Activated T-cell treated with anti-CD3 and anti-CD28 coated beads, Interleukin-2, amount 50 U/mL, for 48 hours (primary cell): ENCODE measurements around the gene DAGLB.
"Not testable (repeated sequence)": the region's sequence is repeated elsewhere in the genome, so short reads cannot be mapped to it uniquely, and the experiment has no call there.

Experiments used
- DNase-seq, 2 experiments: peaks; one replicate each; pipeline ENCODE4 v3.0.0-alpha.2; 2020

DAGLB gene

GRCh38 chr7:6394114-6394513, 53.6 kb downstream of the DAGLB start:
- no peak for DNase-seq

DNA sequence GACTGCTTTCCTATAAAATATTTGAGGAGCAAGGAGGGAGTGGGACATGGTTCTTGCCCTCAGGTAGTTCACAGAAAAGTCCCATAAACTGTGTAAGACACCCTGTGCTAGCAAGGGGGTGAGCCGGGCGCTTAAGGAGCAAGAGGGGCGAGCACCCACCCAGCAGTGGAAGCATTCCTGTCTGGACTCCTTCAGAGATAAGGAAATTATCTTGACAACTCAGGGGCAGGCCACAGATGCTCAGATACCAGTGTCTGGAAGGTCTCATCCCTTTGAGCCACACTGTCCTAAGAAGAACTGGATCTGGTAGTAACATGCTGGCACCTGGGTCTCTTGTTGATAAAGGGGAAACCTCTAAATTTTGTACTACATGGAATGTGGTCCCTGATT, 54.1 kb downstream of the DAGLB start:
- DNase-seq = no peak

- peak; percentile 61 to 68 for DNase-seq
Observed at GRCh38 chr7:6392712-6393666, 54.8 kb downstream of the DAGLB start.

GRCh38 chr7:6389728-6390127, 58.0 kb downstream of the DAGLB start:
- no peak for DNase-seq

DNA sequence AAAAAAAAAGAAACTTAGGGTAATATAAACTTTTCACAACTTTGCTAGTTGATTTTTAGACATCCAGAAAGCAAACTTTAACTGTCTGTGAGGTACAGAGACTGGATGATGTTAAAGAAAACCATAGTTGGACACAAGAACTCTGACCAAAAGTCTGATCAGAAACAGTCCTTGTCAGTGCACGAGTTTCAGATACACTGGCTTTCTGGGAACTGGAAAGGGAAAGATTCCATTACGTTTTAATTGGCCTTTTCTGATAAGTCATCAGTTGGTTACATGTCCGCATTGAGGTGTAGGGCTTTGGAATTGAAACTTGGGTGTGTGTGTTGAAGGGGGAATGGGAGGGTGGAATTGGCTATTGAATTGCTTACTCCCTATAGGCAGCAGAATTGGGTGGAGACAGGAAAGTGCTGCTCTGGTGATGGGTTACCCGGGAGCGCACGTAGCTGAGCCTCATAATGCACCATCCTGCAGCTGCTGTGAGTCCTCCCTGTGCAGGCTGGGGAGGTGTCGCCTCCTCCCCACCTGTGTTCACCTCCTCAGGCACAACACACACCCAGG, 59.9 kb downstream of the DAGLB start:
- no peak for DNase-seq

GRCh38 chr7:6386779-6387178, 61.0 kb downstream of the DAGLB start:
- no peak for DNase-seq

- DNase-seq = no peak
Observed at GRCh38 chr7:6385909-6386560, 61.7 kb downstream of the DAGLB start.

DNA sequence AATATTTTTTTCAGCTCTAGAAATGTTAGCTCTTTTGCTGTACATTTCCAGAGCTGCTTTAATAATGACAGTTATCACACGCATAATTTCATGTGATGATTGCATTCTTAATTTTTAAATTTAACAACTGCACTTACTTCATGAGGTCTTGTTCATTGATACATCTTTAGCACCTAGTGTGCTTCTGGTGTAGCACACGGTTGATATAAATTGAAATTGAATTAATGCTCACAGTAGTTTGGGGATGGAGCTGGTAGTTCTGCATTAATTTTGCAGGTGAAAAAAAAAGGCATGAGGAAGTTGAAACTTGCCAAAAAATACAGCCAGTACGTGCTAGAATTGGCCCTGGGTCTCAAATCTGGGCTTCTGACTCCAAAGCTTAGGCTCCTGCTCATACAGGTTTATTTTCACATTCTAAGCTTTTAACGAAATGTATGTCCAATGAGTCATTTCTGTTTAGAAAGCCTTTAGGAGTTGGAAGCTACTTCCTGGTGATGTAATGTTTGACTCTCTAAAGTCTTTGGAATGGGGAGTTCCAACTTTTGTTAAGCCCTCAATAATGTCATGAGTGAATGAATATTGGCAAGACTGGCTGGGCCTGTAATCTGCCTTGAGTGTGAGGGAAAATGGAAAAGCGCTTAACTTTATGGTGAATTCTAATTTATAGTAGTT, 62.5 kb downstream of the DAGLB start:
- no peak for DNase-seq

DNA sequence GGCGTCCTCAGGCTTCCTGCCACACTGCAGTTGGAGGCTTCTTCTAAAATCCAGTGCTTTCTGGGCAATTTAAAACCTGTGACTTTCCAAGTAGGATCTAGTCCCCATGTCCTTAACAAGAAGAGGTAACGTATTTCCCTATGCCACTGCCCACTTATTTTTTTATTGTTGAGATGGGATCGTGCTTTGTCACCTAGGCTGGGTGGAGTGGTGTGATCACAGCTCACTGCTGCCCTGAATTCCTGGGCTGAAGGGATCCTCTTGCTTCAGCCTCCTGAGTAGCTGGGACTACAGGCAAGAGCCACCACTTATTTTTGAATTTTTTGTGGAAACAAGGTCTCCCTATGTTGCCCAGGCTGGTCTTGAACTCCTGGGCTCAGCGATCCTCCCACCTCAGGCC, 63.4 kb downstream of the DAGLB start:
- DNase-seq = no peak

- DNase-seq = no peak
Observed at GRCh38 chr7:6382817-6383216, 64.9 kb downstream of the DAGLB start.

DNA sequence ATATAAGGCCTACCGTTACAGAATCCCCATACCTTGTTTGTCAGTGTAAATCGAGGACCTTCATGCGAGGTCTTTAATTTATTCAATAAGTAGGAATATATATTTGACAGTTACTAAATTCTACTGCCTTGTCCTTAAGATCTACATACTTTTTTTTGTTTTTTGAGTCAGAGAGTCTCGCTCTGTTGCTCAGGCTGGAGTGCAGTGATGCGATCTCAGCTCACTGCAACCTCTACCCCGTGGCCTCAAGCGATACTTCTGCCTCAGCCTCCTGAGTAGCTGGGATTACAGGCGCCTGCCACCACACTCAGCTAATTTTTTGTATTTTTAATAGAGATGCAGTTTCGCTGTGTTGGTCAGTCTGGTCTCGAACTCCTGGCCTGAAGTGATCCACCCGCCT, 65.9 kb downstream of the DAGLB start:
- not testable (repeated sequence) for DNase-seq

- DNase-seq = no peak
Observed at GRCh38 chr7:6380310-6381095, 67.3 kb downstream of the DAGLB start.

DNA sequence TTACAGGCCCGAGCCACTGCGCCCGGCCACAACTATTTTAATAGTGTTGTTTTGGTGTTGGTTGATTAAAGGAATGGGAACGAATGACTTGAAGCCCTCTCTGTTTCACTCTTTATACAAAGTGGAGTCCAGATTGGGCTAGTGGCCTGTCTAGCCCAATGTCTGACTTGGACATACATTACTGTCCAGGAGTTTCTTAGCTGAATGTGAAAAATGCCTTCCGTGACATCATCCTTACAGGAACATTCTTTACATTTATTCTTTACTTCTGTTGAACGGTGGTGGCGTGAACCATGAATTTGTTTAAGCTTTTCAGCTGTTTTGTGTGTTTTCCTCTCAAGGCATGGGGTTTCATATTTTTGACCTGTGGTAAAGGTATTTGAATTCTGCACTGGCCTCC, 67.9 kb downstream of the DAGLB start:
- no peak for DNase-seq

DNA sequence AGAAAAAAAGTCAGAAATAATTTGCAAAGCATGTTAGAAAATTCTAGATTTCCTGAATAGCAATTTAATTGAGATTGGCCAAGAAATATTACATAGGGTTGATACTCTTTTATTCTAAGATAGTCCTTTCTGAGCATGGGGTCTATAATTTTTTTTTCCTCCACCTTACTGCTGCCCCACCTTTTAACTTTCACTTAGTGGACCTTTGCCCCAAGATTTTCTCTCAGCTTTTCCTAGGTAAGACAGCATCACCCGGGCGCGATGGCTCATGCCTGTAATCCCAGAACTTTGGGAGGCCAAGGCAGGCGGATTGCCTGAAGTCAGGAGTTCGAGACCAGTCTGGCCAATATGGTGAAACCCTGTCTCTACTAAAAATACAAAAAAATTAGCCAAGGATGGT, 69.2 kb downstream of the DAGLB start:
- not testable (repeated sequence) for DNase-seq

GRCh38 chr7:6376820-6377219, 70.9 kb downstream of the DAGLB start:
- DNase-seq = no peak

DNA sequence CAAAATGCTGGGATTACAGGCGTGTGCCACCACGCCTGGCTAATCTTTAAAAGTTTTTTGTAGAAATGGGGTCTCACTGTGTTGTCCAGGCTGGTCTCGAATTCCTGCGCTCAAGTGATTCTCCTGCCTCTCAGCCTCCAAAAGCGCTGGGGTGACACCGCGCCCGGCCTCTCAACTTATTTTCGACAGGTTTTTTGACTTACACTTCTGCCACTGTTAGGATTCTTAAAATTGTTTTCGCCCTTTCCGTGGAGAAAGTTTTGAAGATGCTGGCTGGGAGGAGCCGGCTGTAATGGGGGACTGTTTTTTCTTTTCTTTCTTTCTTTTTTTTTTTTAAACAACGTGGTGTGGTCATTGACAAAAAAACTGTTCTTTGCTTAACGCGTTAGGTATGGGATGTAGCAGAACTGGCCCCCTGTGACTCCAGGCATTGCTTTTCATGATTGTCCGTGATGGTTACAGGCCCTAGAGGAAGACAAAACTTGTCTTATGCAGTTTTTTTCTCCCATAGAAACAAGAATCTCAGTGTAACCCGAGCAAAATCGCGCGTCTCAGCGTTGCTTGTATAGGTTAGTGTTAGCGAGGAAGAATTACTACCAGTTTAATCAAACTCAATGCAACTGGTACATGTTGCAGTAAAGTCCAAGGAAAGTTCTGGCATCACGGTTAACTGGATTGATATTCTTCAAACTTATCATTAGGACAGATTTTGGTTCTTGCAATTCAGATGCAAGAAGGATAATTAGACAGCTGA, 72.2 kb downstream of the DAGLB start:
- peak; percentile 38 to 49 for DNase-seq

DNA sequence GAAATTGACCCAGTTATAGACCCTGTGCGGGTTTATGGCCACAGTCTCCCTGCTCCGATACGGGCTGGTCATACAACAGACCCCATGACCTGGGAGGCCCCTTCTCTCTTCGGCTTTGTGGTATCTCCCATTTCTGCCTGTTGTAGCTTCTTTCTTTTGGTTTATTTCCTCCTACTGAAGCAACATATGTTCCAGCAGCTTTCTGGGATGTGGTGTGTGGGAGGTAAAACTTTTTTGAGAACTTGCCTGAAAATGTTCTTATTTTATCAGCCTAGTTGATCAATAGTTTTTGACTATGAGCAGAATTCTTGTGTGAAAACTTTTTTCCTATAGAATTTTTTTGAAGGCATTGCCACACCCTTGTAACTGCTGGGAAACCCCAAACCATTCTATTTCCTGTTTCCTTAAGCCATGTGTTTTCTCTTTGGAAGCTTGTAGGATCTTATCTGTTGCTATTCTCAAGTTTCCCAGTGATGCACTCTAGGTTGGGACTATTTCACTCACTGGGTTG, 80.0 kb downstream of the DAGLB start:
- DNase-seq = no peak

- DNase-seq = no peak
Observed at GRCh38 chr7:6365451-6365850, 82.3 kb downstream of the DAGLB start.

GRCh38 chr7:6360841-6361240, 86.9 kb downstream of the DAGLB start:
- no peak for DNase-seq

GRCh38 chr7:6359734-6360133, 88.0 kb downstream of the DAGLB start:
- no peak for DNase-seq
